Epithelial cell of esophagus (primary cell): ENCODE data around the gene L3MBTL4.

ENCODE experiments used
- DNase-seq: peaks from one replicate; pipeline ENCODE4 v3.0.0; 2010; ENCODE audit warnings: low read depth
- H3K4me3 ChIP-seq: 2 replicates; pipeline ENCODE4 v1.5.1; 2011; ENCODE audit warnings: mild to moderate bottlenecking, low read length, control low read depth
- CTCF ChIP-seq: IDR thresholded peaks from 2 replicates; pipeline ENCODE4 v1.5.1; 2011; ENCODE audit warnings: low read depth, mild to moderate bottlenecking, low read length, control low read depth, inconsistent platforms; ENCODE audit not compliant: insufficient read depth; ENCODE audit errors: missing control alignments

L3MBTL4 gene

GRCh38 chr18:6024745-6025248 lies 389.9 kb downstream of the L3MBTL4 start:
- no peak for TF ChIP-seq CTCF

GRCh38 chr18:6023551-6023950 lies 391.2 kb downstream of the L3MBTL4 start:
- no peak overlapping the region for H3K4me3 ChIP-seq
- TF ChIP-seq CTCF, result no peak
- no peak for DNase-seq

More at GRCh38 chr18:6024745-6025248, 389.9 kb downstream of the L3MBTL4 start:
- DNase-seq, result no peak
- no peak overlapping the region for H3K4me3 ChIP-seq

GRCh38 chr18:6022845-6023244 lies 391.9 kb downstream of the L3MBTL4 start:
- TF ChIP-seq CTCF, result no peak
- DNase-seq, result no peak
- H3K4me3 ChIP-seq, result no peak overlapping the region

- DNase-seq, result no peak
- no peak for TF ChIP-seq CTCF
- H3K4me3 ChIP-seq, result no peak overlapping the region
Measured at GRCh38 chr18:6022074-6022444, 392.7 kb downstream of the L3MBTL4 start.

- TF ChIP-seq CTCF, result no peak
- H3K4me3 ChIP-seq, result no peak overlapping the region
- no peak for DNase-seq
Measured at GRCh38 chr18:6021306-6022073, 393.2 kb downstream of the L3MBTL4 start.

GRCh38 chr18:6018671-6019070 lies 396.0 kb downstream of the L3MBTL4 start:
- no peak overlapping the region for H3K4me3 ChIP-seq
- no peak for TF ChIP-seq CTCF
- DNase-seq, result no peak

- H3K4me3 ChIP-seq, result no peak overlapping the region
- no peak for TF ChIP-seq CTCF
- DNase-seq, result no peak
Measured at GRCh38 chr18:6017171-6017570, 397.5 kb downstream of the L3MBTL4 start.
